Endodermal cell (in vitro differentiated cells): ENCODE measurements around the gene BTBD2. TPM values are rescaled to one million over a fixed set of nuclear protein-coding genes. Genes with fewer than 3 reads are reported as not detected.

ENCODE experiments used
- DNase-seq: peaks from one replicate; pipeline ENCODE4 v3.0.0-alpha.2; 2017
- H3K27ac ChIP-seq: 2 replicates; pipeline ENCODE4 v1.5.1; 2013; ENCODE audit warnings: mild to moderate bottlenecking, low read depth, low read length, moderate library complexity
- H3K27me3 ChIP-seq: 2 replicates; pipeline ENCODE4 v1.6.1; 2013; ENCODE audit warnings: mild to moderate bottlenecking, low read length, moderate library complexity; ENCODE audit not compliant: insufficient read depth, control insufficient read depth, poor library complexity, severe bottlenecking
- H3K36me3 ChIP-seq: 2 replicates; pipeline ENCODE4 v1.7.0; 2013; ENCODE audit warnings: mild to moderate bottlenecking, low read length, moderate library complexity; ENCODE audit not compliant: control insufficient read depth, insufficient read depth
- H3K4me1 ChIP-seq: one replicate; pipeline ENCODE4 v1.7.0; 2013; ENCODE audit warnings: low read length; ENCODE audit not compliant: control insufficient read depth, insufficient read depth
- H3K4me3 ChIP-seq: 2 replicates; pipeline ENCODE4 v1.5.1; 2013; ENCODE audit warnings: mild to moderate bottlenecking, low read length, moderate library complexity
- H3K9ac ChIP-seq: 2 replicates; pipeline ENCODE4 v1.6.1; 2013; ENCODE audit warnings: mild to moderate bottlenecking, low read length, moderate library complexity; ENCODE audit not compliant: poor library complexity, severe bottlenecking; ENCODE audit errors: extremely low read depth
- H3K9me3 ChIP-seq: 2 replicates; pipeline ENCODE4 v1.6.1; 2013; ENCODE audit warnings: mild to moderate bottlenecking, low read length, moderate library complexity; ENCODE audit not compliant: control insufficient read depth
- H3K27ac Mint-ChIP-seq: 2 replicates; pipeline ENCODE4 v1.8.0; 2020; ENCODE audit warnings: mixed read lengths
- H3K27me3 Mint-ChIP-seq: 2 replicates; pipeline ENCODE4 v1.8.0; 2021; ENCODE audit warnings: mild to moderate bottlenecking, mixed read lengths; ENCODE audit not compliant: insufficient read depth
- H3K36me3 Mint-ChIP-seq: 2 replicates; pipeline ENCODE4 v1.8.0; 2020; ENCODE audit warnings: low read depth, mixed read lengths
- H3K4me1 Mint-ChIP-seq: 2 replicates; pipeline ENCODE4 v1.8.0; 2020; ENCODE audit warnings: mixed read lengths
- H3K4me3 Mint-ChIP-seq: 2 replicates; pipeline ENCODE4 v1.8.0; 2020; ENCODE audit warnings: mild to moderate bottlenecking, moderate library complexity, mixed read lengths
- H3K9me3 Mint-ChIP-seq: 2 replicates; pipeline ENCODE4 v1.8.0; 2020; ENCODE audit warnings: mild to moderate bottlenecking, mixed read lengths
- whole genome bisulfite sequencing, 2 experiments: methylation state at CpG; one replicate each; pipeline versions ENCODE4 v1.1.5 to v1.1.7; 2013; ENCODE audit warnings: missing lambda C conversion rate in 2 of 2, mixed read lengths in 1 of 2; ENCODE audit not compliant: insufficient coverage in 1 of 2, insufficient read length in 1 of 2; 5-methylcytosine and 5-hydroxymethylcytosine counted together
- total RNA-seq, 2 donors: library from RNA; stranded (reverse); fragmentation: NEBNext Ultra II Directional in 1 of 2; extraction: Animal tissue kit (Norgen Biotek cat#: 25700) in 1 of 2; gene quantifications; 2 replicates in 1 of 2; 3 replicates in 1 of 2; pipeline ENCODE4 v1.2.1, GENCODE V29; 2021
- TF ChIP-seq, protein P1 (sequence below): fragments of 200-600 bp; sonication (generic); conservative IDR thresholded peaks from 2 replicates; pipeline ENCODE4 v1.5.0; 2021; ENCODE audit warnings: antibody characterized with exemption, mild to moderate bottlenecking

Gene BTBD2
- total RNA-seq, 2 donors from 2014 or later = 107 to 112 TPM

DNA sequence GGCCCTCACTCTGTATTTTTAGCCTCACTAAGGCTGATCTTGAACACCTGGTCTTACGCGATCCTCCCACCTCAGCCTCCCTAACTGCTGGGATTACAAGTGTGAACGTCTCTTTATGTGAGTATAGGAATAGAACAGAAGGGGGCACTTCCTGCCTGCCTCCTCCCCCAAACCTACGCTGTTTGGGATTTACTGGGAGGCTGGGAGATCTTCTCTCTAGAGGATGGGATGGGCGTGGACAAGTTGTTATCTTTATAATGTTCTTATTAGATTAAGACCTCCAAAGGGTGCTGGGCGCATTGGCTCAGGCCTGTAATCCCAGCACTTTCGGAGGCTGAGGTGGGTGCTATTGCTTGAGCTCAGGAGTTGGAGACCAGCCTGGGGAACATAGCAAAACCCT lies 77.4 kb downstream of the BTBD2 start:
- WGBS, 2 experiments = 88 to 91% methylated on average over 4 to 7 of the region's 7 CpGs
- H3K36me3 Mint-ChIP-seq = peaks cover 5% of the 10 kb centered on the region
- peaks cover 4% of the 10 kb centered on the region for H3K27me3 Mint-ChIP-seq
- H3K27me3 ChIP-seq = no peaks in the 10 kb centered on the region
- H3K4me3 ChIP-seq = no peak overlapping the region
- no peak for DNase-seq
- H3K27ac Mint-ChIP-seq = no peak overlapping the region
- no peaks in the 10 kb centered on the region for H3K9me3 ChIP-seq
- no peaks in the 10 kb centered on the region for H3K36me3 ChIP-seq
- no peak overlapping the region for H3K27ac ChIP-seq
- H3K9ac ChIP-seq = no peak overlapping the region
- no peak overlapping the region for H3K4me3 Mint-ChIP-seq
- TF ChIP-seq, protein P1, sequence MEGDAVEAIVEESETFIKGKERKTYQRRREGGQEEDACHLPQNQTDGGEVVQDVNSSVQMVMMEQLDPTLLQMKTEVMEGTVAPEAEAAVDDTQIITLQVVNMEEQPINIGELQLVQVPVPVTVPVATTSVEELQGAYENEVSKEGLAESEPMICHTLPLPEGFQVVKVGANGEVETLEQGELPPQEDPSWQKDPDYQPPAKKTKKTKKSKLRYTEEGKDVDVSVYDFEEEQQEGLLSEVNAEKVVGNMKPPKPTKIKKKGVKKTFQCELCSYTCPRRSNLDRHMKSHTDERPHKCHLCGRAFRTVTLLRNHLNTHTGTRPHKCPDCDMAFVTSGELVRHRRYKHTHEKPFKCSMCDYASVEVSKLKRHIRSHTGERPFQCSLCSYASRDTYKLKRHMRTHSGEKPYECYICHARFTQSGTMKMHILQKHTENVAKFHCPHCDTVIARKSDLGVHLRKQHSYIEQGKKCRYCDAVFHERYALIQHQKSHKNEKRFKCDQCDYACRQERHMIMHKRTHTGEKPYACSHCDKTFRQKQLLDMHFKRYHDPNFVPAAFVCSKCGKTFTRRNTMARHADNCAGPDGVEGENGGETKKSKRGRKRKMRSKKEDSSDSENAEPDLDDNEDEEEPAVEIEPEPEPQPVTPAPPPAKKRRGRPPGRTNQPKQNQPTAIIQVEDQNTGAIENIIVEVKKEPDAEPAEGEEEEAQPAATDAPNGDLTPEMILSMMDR = no peak
- peaks cover 2% of the 10 kb centered on the region for H3K9me3 Mint-ChIP-seq
- no peaks in the 10 kb centered on the region for H3K4me1 ChIP-seq
- H3K4me1 Mint-ChIP-seq = peaks cover 12% of the 10 kb centered on the region

DNA sequence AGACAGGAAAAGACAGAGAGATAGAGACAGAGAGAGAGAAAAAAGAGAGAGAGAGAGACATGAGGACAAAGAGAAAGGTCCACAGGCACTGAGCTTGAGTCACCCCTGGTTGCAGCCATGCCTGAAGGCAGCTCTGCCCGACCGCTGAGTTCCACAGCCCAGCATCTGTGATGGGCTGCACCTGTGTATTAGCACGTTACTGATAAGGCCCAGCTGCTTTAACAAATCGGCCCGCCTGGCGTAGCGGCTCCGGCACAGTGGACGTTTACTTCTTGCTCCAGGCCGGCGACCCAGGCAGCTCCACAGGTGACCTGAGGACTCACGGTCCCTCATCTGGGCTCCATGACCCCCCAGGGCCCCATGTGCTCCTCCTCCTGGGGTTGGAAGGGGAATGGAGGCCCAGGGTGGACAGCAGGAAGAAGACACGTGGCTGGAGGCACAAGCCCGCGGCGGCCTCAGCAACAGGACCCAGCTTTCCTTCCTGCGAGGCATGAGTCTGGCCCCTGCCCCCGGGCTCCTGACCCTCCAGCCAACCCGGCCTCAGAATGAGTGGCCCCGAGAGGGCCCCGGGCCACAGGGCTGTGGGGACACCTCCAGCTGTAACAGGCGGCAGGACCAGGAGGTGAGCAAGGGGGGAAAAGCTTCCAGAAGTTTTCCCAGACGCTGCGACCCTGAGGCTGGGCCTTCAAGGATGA lies 78.5 kb downstream of the BTBD2 start:
- Mint-ChIP-seq H3K4me1 (peaks cover 8% of the 10 kb centered on the region), H3K9me3 (peaks cover 8% of the 10 kb centered on the region), H3K27me3 (peaks cover 9% of the 10 kb centered on the region), H3K36me3 (peaks cover 5% of the 10 kb centered on the region), H3K4me3 (no peak overlapping the region), H3K27ac (no peak overlapping the region)
- no peak for DNase-seq
- Histone ChIP-seq H3K4me1 (no peaks in the 10 kb centered on the region), H3K27me3 (no peaks in the 10 kb centered on the region), H3K36me3 (no peaks in the 10 kb centered on the region), H3K27ac (no peak overlapping the region), H3K4me3 (no peak overlapping the region), H3K9ac (no peak overlapping the region), H3K9me3 (no peaks in the 10 kb centered on the region)
- TF ChIP-seq, protein P1 = no peak
- WGBS, 2 experiments = 95 to 98% methylated on average over 18 to 24 of the region's 24 CpGs

DNA sequence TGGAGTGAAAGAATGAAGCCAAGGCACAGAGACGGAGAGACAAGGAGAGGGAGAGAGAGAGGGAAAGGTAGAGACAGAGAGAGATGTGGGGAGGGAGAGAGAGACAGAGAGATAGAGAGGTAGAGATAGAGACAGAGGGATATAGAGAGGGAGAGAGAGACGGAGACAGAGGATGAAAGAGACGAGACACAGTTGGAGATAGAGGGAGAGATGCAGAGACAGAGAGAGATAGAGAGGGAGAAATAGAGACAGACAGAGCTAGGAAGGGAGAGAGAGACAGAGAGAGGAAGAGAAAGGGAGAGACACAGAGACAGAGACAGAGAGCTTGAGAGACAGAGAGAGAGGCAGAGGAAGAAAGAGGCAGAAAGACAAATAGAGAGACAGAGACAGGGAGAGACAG lies 79.1 kb downstream of the BTBD2 start:
- peaks cover 13% of the 10 kb centered on the region for H3K9me3 Mint-ChIP-seq
- Histone ChIP-seq H3K4me1 (no peaks in the 10 kb centered on the region), H3K36me3 (no peaks in the 10 kb centered on the region), H3K9ac (no peak overlapping the region), H3K27ac (no peak overlapping the region), H3K27me3 (no peaks in the 10 kb centered on the region), H3K4me3 (no peak overlapping the region), H3K9me3 (peaks cover 5% of the 10 kb centered on the region)
- DNase-seq = no peak
- H3K4me1 Mint-ChIP-seq = peaks cover 8% of the 10 kb centered on the region
- TF ChIP-seq, protein P1 = no peak
- no peak overlapping the region for H3K27ac Mint-ChIP-seq
- H3K36me3 Mint-ChIP-seq = peaks cover 7% of the 10 kb centered on the region
- H3K4me3 Mint-ChIP-seq = no peak overlapping the region
- H3K27me3 Mint-ChIP-seq = peaks cover 14% of the 10 kb centered on the region
- 90 to 97% methylated on average over 3 of the region's 3 CpGs for WGBS, 2 experiments
